Right forelimb (tissue), 1 donor: ENCODE results near the gene HPCAL1.

Experiments used
- DNase-seq: peaks from one replicate; pipeline ENCODE4 v3.0.0-alpha.2; 2018

Gene HPCAL1

GRCh38 chr2:10410001-10410822, 107.5 kb downstream of the HPCAL1 start:
- no peak for DNase-seq

GRCh38 chr2:10410823-10411437, 108.2 kb downstream of the HPCAL1 start:
- no peak for DNase-seq

- no peak for DNase-seq
Observed at GRCh38 chr2:10411557-10411956, 108.9 kb downstream of the HPCAL1 start.

- no peak for DNase-seq
Observed at GRCh38 chr2:10412380-10412779, 109.7 kb downstream of the HPCAL1 start.

- DNase-seq = no peak
Observed at GRCh38 chr2:10413503-10413902, 110.8 kb downstream of the HPCAL1 start.

GRCh38 chr2:10413991-10414451, 111.3 kb downstream of the HPCAL1 start:
- DNase-seq = peak; percentile 55

- DNase-seq = peak; percentile 66
Observed at GRCh38 chr2:10414591-10414990, 111.9 kb downstream of the HPCAL1 start.

- peak; percentile 42 for DNase-seq
Observed at GRCh38 chr2:10415048-10415447, 112.3 kb downstream of the HPCAL1 start.

GRCh38 chr2:10415640-10416039, 112.9 kb downstream of the HPCAL1 start:
- no peak for DNase-seq

- no peak for DNase-seq
Observed at GRCh38 chr2:10417551-10418335, 115.0 kb downstream of the HPCAL1 start.

- DNase-seq = no peak
Observed at GRCh38 chr2:10419553-10420257, 117.0 kb downstream of the HPCAL1 start.

GRCh38 chr2:10422251-10422650, 119.5 kb downstream of the HPCAL1 start:
- no peak for DNase-seq

GRCh38 chr2:10422732-10423399, 120.2 kb downstream of the HPCAL1 start:
- DNase-seq = no peak

- no peak for DNase-seq
Observed at GRCh38 chr2:10423400-10423774, 120.7 kb downstream of the HPCAL1 start.

- no peak for DNase-seq
Observed at GRCh38 chr2:10424051-10424450, 121.3 kb downstream of the HPCAL1 start.

- DNase-seq = no peak
Observed at GRCh38 chr2:10424916-10425505, 122.3 kb downstream of the HPCAL1 start.

- no peak for DNase-seq
Observed at GRCh38 chr2:10425699-10426098, 123.0 kb downstream of the HPCAL1 start.

GRCh38 chr2:10426726-10427617, 124.3 kb downstream of the HPCAL1 start:
- no peak for DNase-seq

- peak; percentile 45 for DNase-seq
Observed at GRCh38 chr2:10427618-10427949, 124.9 kb downstream of the HPCAL1 start.

- no peak for DNase-seq
Observed at GRCh38 chr2:10428355-10428754, 125.7 kb downstream of the HPCAL1 start.

GRCh38 chr2:10428924-10429323, 126.2 kb downstream of the HPCAL1 start:
- no peak for DNase-seq
